Stimulated activated naive CD8-positive, alpha-beta T cell treated with anti-CD3 and anti-CD28 coated beads, Interleukin-15, Interleukin-2, amounts not matched to agents 100 ng/mL and 50 ng/mL, for 24 hours (primary cell): ENCODE results near the gene AP3D1.
"Not testable (repeated sequence)": the region's sequence is repeated elsewhere in the genome, so short reads cannot be mapped to it uniquely, and the experiment has no call there.

Source experiments
- H3K27ac Mint-ChIP-seq: one replicate; pipeline ENCODE4 v1.8.0; 2021; ENCODE audit warnings: mild to moderate bottlenecking, mixed read lengths
- H3K27me3 Mint-ChIP-seq: one replicate; pipeline ENCODE4 v1.8.0; 2021; ENCODE audit warnings: mixed read lengths
- H3K36me3 Mint-ChIP-seq: one replicate; pipeline ENCODE4 v1.8.0; 2021; ENCODE audit warnings: low read depth, mixed read lengths
- H3K4me1 Mint-ChIP-seq: one replicate; pipeline ENCODE4 v1.8.0; 2021; ENCODE audit warnings: low read depth, mixed read lengths
- H3K4me3 Mint-ChIP-seq: one replicate; pipeline ENCODE4 v1.8.0; 2021; ENCODE audit warnings: mild to moderate bottlenecking, mixed read lengths
- H3K9me3 Mint-ChIP-seq: one replicate; pipeline ENCODE4 v1.8.0; 2021; ENCODE audit warnings: mixed read lengths

Gene AP3D1

DNA sequence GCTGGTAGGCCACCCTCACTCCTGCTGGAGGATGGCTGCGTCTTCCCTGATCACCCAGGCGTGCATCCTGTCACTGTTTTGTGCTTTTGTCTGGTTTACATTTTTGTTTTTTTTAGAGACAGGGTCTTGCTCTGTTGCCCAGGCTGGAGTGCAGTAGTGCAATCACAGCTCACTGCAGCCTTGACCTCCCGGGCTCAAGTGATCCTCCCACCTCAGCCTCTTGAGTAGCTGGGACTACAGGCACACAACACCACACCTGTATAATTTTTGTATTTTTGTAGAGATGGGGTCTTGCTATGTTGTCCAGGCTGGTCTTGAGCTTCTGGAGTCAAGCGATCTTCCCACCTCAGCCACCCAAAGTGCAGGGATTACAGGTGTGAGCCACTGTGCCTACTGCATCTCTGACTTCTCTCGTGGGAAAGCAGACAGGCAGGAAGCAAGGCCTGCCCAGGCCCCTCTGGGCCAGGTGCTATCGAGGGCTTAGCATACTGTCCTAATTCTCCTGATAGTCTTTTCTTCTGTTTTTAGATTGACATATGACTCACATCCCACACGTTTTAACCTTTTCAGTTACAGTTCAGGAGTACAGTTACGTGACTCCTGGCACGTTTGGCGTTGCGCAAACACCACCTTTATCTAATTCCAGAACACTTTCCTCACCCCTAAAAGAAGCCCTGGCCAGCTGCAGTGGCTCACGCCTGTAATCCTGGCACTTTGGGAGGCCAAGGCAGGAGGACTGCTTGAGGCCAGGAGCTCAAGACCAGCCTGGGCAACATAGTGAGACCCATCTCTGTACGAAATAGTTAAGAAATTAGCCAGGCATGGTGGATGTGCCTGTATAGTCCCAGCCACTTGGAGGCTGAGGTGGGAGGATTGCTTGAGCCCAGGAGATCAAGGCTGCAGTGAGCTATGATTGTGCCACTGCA, 64.4 kb downstream of the AP3D1 start:
- H3K27me3 Mint-ChIP-seq, H3K9me3 Mint-ChIP-seq: not testable (repeated sequence)
- peaks cover 48% of the 10 kb centered on the region for H3K36me3 Mint-ChIP-seq
- peak overlapping the region; percentile 72 for H3K4me3 Mint-ChIP-seq
- peak overlapping the region; percentile 90 for H3K27ac Mint-ChIP-seq
- peaks cover 74% of the 10 kb centered on the region for H3K4me1 Mint-ChIP-seq

DNA sequence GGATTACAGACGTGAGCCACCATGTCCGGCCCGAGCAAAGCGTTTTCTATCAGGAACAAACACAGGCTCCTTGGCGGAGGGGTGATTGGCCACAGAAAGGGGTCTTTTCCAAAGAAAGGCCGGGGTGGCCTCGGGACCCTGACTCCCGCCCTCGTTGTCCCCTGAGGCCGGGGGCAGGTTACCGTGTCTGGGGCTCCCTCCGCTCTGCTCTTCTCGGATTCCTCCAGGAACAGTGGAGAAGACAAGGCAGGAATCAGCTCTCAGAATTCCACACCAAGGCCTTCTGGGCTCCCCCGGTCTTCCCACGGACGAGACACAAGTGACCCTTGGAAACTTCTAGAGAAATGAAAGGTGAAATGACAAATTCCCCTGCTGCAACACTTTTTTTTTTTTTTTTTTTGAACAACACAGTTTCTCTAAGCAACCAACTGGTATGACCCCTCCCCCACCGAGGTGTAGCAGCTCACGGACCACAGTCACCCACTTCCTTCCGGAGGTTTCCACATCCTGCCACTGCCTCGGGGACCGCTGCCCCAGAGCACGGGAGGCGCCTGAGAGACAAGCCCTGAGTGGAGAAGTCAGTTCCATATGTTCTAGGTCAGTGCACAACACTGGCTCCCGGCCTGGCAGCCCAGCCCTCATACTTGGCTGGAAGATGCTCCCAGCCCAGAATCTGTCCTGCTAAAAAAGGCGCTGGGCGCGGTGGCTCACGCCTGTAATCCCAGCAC, 66.2 kb downstream of the AP3D1 start:
- H3K36me3 Mint-ChIP-seq, result peaks cover 50% of the 10 kb centered on the region
- peaks cover 3% of the 10 kb centered on the region for H3K27me3 Mint-ChIP-seq
- H3K4me1 Mint-ChIP-seq, result peaks cover 76% of the 10 kb centered on the region
- H3K9me3 Mint-ChIP-seq, result no peaks in the 10 kb centered on the region
- peak overlapping the region; percentile 98 for H3K27ac Mint-ChIP-seq
- H3K4me3 Mint-ChIP-seq, result peak overlapping the region; percentile 93

DNA sequence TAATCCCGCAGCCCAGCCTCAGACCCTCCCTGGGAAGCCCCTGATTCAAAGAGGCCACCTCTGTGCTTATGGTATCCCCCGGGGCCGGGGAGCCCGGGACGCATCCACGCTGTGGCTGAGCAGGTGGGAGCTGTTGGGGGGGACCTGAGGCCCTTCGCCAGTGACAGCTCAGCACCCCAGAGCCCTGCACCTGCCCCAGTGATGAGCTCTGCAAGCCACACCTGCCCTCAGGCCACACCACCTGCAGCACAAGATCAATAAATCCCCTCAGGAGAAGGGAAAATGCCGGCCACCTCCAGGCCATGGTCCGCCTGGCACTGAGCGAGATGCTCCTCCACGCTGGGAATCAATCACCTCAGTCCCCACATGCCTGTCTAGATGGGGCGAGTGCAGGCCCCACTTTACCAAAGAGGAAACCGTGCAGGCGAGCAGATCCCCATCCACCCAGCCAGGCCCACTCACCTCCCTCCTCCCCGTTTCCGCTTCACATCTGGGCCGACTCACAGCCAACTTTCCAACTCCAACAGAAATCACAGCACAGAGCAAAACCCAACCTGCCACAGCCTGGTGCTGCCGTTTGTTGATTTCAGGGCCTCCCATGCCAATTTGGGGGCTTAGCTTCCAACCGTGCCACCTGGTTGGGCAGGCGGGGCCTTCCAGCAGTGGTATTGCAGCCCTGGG, 68.1 kb downstream of the AP3D1 start:
- Mint-ChIP-seq H3K4me1 (peaks cover 76% of the 10 kb centered on the region), H3K9me3 (no peaks in the 10 kb centered on the region), H3K36me3 (peaks cover 68% of the 10 kb centered on the region)

DNA sequence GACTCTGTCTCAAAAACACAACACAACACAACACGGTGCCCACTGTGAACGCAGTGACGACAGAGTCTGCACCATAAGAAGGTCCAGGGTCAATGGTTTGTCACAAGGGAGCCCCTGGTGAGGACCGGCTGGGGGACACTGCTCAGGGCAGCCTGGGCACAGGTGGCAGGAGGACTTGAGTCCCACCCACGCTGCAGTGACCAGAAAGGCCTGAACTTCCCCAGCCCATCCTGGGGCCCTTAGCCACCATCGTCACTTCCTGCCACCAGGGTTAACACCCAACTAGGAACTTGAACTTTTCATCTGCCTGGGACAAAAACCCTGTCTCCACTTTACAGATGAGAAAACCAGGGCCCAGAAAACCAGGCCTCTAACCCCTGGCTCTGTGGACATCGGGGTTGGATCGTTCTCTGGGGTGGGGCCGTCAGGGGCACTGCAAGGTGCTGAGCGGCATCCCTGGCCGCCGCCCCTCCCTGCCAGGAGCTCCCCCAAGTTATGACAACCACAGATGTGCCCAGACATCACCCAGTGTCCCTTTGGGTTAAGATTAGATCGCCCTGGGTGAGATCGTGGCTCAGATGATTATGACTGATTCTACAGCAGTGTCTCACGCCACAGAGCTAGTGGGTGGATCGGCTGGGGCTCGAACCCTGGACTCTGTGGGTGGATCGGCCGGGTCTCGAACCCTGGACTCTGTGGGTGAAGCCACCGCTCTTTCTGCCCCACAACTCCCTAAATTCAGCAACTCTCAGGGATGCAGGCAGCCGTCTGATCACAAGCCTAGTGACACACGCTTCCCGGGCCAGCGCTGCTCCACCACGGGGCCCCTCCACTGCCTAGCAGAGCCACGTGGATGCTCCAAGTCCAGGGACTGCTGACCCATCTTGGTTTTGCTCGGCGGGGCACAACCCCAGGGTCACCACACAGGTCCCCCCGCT, 69.2 kb downstream of the AP3D1 start:
- H3K9me3 Mint-ChIP-seq, result no peaks in the 10 kb centered on the region
- peaks cover 77% of the 10 kb centered on the region for H3K36me3 Mint-ChIP-seq
- peaks cover 65% of the 10 kb centered on the region for H3K4me1 Mint-ChIP-seq
- peak overlapping the region; percentile 93 for H3K4me3 Mint-ChIP-seq
- peaks cover 3% of the 10 kb centered on the region for H3K27me3 Mint-ChIP-seq
- H3K27ac Mint-ChIP-seq, result peak overlapping the region; percentile 98

More for the DNA sequence above, 68.1 kb downstream of the AP3D1 start:
- peak overlapping the region; percentile 98 for H3K27ac Mint-ChIP-seq
- H3K27me3 Mint-ChIP-seq, result peaks cover 3% of the 10 kb centered on the region
- H3K4me3 Mint-ChIP-seq, result peak overlapping the region; percentile 93

DNA sequence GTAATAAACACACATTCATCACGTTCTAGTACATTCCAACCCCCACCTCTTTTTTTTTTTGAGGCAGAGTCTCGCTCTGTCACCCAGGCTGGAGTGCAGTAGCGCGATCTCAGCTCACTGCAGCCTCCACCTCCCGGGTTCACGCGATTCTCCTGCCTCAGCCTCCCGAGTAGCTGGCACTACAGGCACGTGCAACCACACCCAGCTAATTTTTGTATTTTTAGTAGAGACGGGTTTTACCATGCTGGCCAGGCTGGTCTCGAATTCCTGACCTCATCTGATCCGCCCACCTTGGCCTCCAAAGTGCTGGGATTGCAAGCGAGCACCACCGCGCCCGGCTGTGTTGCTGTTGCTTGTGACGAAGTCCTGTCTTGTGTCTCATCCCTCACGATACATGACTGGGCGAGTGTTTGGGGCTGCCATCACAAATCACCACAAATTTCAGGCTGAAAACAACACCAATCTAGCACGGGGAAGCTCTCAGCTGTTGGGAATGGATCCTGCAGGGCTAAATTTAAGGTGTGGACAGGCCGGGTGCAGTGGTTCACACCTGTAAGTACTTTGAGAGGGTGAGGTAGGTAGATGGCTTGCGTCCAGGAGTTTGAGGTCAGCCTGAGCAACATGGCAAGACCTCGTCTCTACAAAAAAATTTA, 70.9 kb downstream of the AP3D1 start:
- Mint-ChIP-seq H3K36me3 (peaks cover 85% of the 10 kb centered on the region), H3K27me3 (peaks cover 3% of the 10 kb centered on the region), H3K9me3 (no peaks in the 10 kb centered on the region), H3K4me3 (peak overlapping the region; percentile 93), H3K27ac (peak overlapping the region; percentile 92), H3K4me1 (peaks cover 57% of the 10 kb centered on the region)

DNA sequence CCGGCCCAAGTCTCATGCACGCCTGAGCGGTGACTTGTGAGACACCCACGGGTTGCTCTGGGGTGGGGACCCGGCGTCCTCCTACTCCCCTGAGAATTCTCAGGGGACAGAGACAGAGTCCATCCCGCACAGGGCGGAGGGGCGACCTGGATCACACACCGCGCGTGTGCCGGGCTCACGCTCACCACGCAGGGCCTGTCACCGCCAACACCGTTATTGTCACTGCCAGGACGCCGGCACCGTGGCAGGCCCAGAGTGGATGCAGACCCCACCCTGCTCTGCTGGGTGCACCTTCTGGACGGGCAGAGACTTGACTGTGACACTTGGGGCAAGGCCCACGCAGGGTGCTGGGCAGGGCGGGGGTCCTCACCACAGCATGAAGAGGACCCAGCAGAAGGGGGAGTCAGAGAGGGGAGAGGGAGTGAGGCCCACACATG, 71.5 kb downstream of the AP3D1 start:
- Mint-ChIP-seq H3K27me3 (no peaks in the 10 kb centered on the region), H3K9me3 (no peaks in the 10 kb centered on the region), H3K36me3 (peaks cover 81% of the 10 kb centered on the region), H3K4me1 (peaks cover 52% of the 10 kb centered on the region), H3K4me3 (peak overlapping the region; percentile 93), H3K27ac (peak overlapping the region; percentile 92)

DNA sequence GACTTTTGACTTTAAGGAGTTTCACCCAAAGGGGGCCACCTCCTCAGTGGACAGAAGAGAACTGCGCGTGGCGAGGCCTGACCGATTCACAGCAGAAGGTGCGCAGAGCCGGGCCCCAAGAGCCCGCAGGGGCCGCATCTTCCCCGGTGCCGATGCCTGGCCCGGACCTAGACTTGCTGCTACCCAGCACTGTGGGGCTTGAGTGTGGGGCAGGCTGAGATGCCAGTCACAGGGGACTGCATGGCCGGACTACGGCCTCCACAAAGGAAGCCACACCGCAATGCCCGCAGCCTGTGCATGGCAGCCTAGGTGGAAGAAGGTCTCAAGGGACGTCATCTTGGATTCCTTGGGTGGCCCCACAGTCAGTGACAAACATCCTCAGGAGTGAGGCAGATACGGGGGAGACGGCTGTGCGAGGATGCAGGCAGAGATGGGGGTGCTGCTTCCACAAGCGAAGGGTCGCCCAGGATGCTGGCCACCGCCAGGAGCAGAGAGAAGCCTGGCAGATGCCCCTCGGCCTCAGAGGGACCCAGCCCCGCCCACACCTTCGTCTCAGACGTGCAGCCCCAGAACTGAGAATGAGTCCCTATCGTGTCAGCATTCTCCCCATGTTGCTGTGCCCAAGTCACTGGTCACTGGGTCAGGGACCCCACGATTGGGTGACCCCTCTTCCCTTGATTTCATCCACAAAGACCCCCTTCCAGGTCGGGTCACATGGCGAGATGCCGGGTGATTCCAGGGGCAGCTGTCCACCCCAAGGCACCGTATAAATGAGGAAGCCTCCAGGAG, 72.1 kb downstream of the AP3D1 start:
- Mint-ChIP-seq H3K4me3 (peak overlapping the region; percentile 93), H3K27me3 (no peaks in the 10 kb centered on the region), H3K36me3 (peaks cover 80% of the 10 kb centered on the region), H3K9me3 (no peaks in the 10 kb centered on the region), H3K27ac (peak overlapping the region; percentile 92), H3K4me1 (peaks cover 54% of the 10 kb centered on the region)

DNA sequence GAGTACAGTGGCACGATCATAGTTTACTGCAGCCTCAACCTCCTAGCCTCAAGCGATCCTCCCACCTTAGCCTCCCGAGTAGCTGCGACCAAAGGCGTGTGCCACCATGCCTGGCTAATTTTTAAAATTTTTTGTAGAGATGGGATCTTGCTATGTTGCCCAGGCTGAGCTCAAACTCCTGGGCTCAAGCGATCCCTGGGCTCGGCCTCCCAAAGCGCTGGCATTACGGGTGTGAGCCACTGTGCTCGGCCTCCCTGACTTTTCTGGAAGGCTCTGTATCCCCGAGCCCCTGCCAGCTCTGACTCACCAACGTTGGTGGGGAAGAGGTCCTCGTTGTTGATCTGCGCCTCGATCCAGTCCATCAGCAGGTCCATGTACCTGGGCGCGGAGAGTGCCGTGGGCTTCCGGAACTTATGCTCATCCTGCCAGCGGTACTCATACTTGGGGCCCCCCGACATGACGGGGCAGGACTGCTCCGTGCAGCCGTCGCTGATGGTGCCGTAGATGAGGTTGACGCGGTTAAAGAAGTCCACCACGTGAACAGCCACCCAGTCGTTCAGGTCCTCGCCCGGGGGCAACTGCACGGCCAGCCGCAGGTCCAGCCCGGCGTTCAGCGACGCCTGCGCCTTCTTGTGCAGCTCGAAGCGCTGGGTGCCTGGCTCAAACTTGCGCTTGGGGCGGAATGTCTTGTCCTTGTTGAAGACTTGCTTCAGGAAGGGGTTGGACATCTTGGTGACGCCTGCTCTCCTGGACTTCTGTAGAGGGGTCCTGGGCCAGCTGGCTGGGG, 73.3 kb downstream of the AP3D1 start:
- no peak overlapping the region for H3K4me3 Mint-ChIP-seq
- no peaks in the 10 kb centered on the region for H3K9me3 Mint-ChIP-seq
- H3K36me3 Mint-ChIP-seq, result peaks cover 75% of the 10 kb centered on the region
- peaks cover 56% of the 10 kb centered on the region for H3K4me1 Mint-ChIP-seq
- no peaks in the 10 kb centered on the region for H3K27me3 Mint-ChIP-seq
- H3K27ac Mint-ChIP-seq, result peak overlapping the region; percentile 68

DNA sequence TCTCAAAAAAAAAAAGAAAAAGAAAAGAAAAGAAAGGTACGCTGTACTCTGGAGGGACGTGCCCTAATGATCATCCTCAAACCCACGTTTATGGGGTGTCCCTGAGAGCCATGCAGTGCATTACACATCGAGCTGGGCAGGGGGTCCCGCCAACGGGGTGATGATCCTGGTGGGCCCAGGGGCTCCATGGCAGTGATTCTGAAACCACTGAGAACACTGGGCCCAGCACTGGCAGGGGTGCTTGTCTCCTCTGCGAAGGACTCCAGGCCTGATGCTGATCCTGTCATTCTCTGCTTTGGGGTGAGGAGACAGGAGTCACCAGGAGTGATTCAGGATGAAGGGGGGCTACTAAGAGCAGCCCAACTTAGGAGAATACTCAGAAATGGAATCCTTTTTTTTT, 74.0 kb downstream of the AP3D1 start:
- H3K27ac Mint-ChIP-seq, result no peak overlapping the region
- peaks cover 52% of the 10 kb centered on the region for H3K4me1 Mint-ChIP-seq
- H3K4me3 Mint-ChIP-seq, result no peak overlapping the region
- no peaks in the 10 kb centered on the region for H3K27me3 Mint-ChIP-seq
- H3K9me3 Mint-ChIP-seq, result no peaks in the 10 kb centered on the region
- H3K36me3 Mint-ChIP-seq, result peaks cover 75% of the 10 kb centered on the region

DNA sequence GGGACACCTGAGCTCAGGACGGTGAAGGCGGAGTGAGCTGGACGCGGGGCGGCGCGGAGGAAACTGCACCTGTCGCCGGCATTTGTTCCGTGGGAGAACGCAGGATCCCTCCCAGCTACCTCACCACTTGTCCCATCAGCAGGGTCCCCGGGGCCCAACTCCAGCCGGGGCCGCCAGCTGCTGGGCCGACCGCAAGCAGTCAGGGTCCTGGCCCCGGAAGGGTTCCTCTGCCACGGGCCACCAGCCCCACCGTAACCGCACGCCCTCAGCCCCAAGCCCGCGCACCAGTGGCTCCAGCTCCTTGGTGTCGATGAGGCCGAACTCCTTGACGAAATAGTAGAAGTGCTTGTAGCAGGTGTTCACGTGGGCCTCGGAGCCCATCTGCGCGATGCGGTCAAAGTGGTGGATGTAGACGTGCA, 74.8 kb downstream of the AP3D1 start:
- Mint-ChIP-seq H3K27me3 (no peaks in the 10 kb centered on the region), H3K9me3 (no peaks in the 10 kb centered on the region), H3K4me3 (no peak overlapping the region), H3K36me3 (peaks cover 79% of the 10 kb centered on the region), H3K4me1 (peaks cover 45% of the 10 kb centered on the region), H3K27ac (peak overlapping the region; percentile 36)

DNA sequence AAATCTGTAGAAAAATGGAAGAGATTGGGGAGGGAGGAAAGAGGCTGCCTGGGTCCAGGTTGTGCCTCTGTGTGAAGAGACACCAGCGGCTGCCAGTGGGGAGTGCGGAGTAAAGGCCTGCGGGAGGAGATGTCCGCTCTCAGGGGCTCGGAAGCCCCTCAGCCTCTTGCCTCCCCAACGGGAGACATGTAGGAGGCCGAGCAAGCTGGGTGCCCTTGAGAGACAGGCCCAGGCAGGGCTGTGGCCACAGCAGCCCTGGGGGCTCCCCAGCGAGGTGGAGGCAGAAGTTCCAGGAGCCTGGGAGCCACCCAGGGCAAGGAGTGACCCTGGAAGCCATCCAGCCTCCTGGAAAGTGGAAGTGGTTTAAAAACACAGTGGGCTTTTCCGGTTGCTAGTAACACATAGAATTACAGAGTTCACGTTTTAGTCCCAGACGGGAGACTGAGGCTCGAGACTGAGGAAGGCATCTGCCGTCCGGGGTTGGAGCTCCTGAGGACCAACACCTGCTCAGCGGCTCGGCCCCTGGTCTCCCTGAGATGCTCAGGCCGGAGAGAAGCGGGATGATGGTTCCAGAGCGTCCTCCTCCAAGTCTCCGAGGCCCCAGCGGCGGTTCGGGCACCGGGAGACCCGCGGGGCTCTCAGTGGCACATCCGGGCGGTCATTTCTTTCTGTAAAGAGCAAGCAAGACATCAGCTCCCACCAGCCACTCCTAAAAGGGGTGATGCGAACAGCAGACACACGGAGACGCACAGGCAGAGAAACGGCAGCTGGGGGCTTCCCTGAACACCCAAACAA, 78.4 kb downstream of the AP3D1 start:
- Mint-ChIP-seq H3K27me3 (no peaks in the 10 kb centered on the region), H3K9me3 (no peaks in the 10 kb centered on the region), H3K4me3 (no peak overlapping the region), H3K4me1 (peaks cover 21% of the 10 kb centered on the region), H3K36me3 (peaks cover 57% of the 10 kb centered on the region), H3K27ac (peak overlapping the region; percentile 11)
